Esophagus muscularis mucosa (tissue), 4 donors: ENCODE results near the gene HFM1. TPM values are rescaled to one million over a fixed set of nuclear protein-coding genes. Genes with fewer than 3 reads are reported as not detected.
A peak's percentile ranks its signal among the peaks of the same experiment; 100 is the strongest.
"Not testable (repeated sequence)": the region's sequence is repeated elsewhere in the genome, so short reads cannot be mapped to it uniquely, and the experiment has no call there.

Experiments used
- DNase-seq: peaks from one replicate; pipeline ENCODE4 v3.0.0-alpha.2; 2017; ENCODE audit errors: extremely low spot score
- H3K27ac ChIP-seq, 4 donors: fragments of 200-600 bp; sonication (generic); replicated peaks in 1 of 4; 1 replicate in 3 of 4; 2 replicates in 1 of 4; pipeline ENCODE4 v1.5.1; 2016 to 2019; ENCODE audit warnings: mild to moderate bottlenecking in 1 of 4
- H3K27me3 ChIP-seq, 4 donors: fragments of 200-600 bp; sonication (generic); one replicate each; pipeline versions ENCODE4 v1.5.1 to v1.6.0; 2016 to 2019
- H3K36me3 ChIP-seq, 4 donors: fragments of 200-600 bp; sonication (generic); one replicate each; pipeline ENCODE4 v1.5.1; 2016 to 2019
- H3K4me1 ChIP-seq, 4 donors: fragments of 200-600 bp; sonication (generic); one replicate each; pipeline ENCODE4 v1.5.1; 2016 to 2019
- H3K4me3 ChIP-seq, 4 donors: fragments of 200-600 bp; sonication (generic); 1 replicate in 2 of 4; 2 replicates in 2 of 4; pipeline ENCODE4 v1.5.1; 2016 to 2019; ENCODE audit warnings: mild to moderate bottlenecking in 4 of 4, moderate library complexity in 1 of 4
- H3K9me3 ChIP-seq, 4 donors: fragments of 200-600 bp; sonication (generic); 1 replicate in 3 of 4; 2 replicates in 1 of 4; pipeline ENCODE4 v1.5.1; 2016 to 2019
- EP300 ChIP-seq: sonication (generic); formaldehyde crosslinking; IDR thresholded peaks from one replicate; pipeline ENCODE4 v1.6.1; 2017; ENCODE audit warnings: antibody characterized with exemption
- POLR2A ChIP-seq: fragments of 450-650 bp; IDR thresholded peaks from one replicate; pipeline ENCODE4 v1.6.1; 2017; ENCODE audit warnings: antibody characterized with exemption, moderate library complexity, mild to moderate bottlenecking, low read depth
- POLR2AphosphoS5 ChIP-seq, 2 donors: sonication (generic); formaldehyde crosslinking; IDR thresholded peaks; one replicate each; pipeline ENCODE4 v1.6.1; 2017; ENCODE audit warnings: antibody characterized with exemption in 2 of 2
- WGBS: methylation state at CpG from one replicate; pipeline ENCODE4 v1.1.5; 2018; 5-methylcytosine and 5-hydroxymethylcytosine counted together
- intact Hi-C: fragments of 100-400 bp; cut with DNase I; formaldehyde crosslinking; loops from one replicate; pipeline ENCODE4 v1.15.1; 2023
- total RNA-seq, 4 donors: library from RNA; depleted of rRNA; stranded (reverse); fragments of >200 nt; gene quantifications; one replicate each; pipeline versions ENCODE4 v1.1.0 to v1.2.1, GENCODE V29; 2016
- TF ChIP-seq, protein P1 (sequence below), 3 experiments: fragments of 200-600 bp in 2 of 3; fragments of 450-650 bp in 1 of 3; sonication (generic) in 2 of 3; IDR thresholded peaks; one replicate each; pipeline ENCODE4 v1.5.1; 2017 to 2019; ENCODE audit warnings: antibody characterized with exemption in 3 of 3, mild to moderate bottlenecking in 2 of 3, moderate library complexity in 1 of 3

HFM1 gene
- total RNA-seq, 4 donors from 2014 or later = 0.42 to 2.2 (median 1.5) TPM

DNA sequence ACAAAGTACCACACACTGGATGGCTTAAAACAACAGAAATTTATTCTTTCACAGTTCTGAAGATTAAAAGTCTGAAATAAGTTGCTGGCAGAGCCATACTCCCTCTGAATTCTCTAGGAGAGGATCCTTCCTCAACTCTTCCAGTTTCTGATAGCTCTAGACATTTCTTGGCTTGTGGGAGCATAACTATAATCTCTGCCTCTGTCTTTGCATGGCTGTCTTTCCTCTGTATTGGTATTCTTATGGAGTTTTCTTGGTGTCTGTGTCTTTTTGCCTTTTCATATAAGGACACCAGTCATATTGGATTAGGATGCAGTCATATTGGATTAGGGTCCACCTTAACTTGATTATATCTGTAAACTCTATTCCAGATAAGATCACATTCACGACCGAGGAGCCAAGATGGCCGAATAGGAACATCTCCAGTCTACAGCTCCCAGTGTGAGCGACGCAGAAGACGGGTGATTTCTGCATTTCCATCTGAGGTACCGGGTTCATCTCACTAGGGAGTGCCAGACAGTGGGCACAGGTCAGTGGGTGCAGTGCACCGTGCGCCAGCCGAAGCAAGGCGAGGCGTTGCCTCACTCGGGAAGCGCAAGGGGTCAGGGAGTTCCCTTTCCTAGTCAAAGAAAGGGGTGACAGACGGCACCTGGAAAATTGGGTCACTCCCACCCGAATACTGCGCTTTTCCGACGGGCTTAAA lies 118.2 kb downstream of the HFM1 start:
- 95% methylated on average over 19 of the region's 19 CpGs for WGBS
- intact Hi-C loops = loop anchor here (10.0 kb wide), 1 partner anchor 638 kb away; no protein-coding TSS in a partner anchor

DNA sequence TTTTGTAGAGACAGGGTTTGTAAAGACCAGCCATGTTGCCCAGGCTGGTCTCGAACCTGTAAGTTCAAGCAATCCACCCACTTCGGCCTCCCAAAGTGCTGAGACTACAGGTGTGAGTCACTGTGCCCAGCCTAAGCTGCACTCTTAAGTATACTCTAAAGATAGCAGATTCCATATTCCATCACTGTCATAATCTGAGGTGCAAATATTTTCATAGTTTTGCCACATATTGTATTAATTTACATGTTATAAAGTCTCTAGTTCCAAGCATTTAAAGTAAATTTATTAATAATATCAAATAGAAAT lies 121.3 kb downstream of the HFM1 start:
- TF ChIP-seq EP300 = no peak
- TF ChIP-seq, protein P1, sequence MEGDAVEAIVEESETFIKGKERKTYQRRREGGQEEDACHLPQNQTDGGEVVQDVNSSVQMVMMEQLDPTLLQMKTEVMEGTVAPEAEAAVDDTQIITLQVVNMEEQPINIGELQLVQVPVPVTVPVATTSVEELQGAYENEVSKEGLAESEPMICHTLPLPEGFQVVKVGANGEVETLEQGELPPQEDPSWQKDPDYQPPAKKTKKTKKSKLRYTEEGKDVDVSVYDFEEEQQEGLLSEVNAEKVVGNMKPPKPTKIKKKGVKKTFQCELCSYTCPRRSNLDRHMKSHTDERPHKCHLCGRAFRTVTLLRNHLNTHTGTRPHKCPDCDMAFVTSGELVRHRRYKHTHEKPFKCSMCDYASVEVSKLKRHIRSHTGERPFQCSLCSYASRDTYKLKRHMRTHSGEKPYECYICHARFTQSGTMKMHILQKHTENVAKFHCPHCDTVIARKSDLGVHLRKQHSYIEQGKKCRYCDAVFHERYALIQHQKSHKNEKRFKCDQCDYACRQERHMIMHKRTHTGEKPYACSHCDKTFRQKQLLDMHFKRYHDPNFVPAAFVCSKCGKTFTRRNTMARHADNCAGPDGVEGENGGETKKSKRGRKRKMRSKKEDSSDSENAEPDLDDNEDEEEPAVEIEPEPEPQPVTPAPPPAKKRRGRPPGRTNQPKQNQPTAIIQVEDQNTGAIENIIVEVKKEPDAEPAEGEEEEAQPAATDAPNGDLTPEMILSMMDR (IDR thresholded peaks at IDR 0.05) = no peak
- no peak for TF ChIP-seq POLR2AphosphoS5 (IDR thresholded peaks at IDR 0.05)
- TF ChIP-seq POLR2A = no peak
- WGBS = 92% methylated on average over 2 of the region's 2 CpGs
- intact Hi-C loops = loop anchor here (2.0 to 10.0 kb wide), 3 partner anchors 117 to 641 kb away; partner anchors contain the start of gene CDC7
- H3K36me3 ChIP-seq = no peaks in the 10 kb centered on the region
- H3K4me1 ChIP-seq = peaks cover 0 to 9% (median 3%) of the 10 kb centered on the region in 4 donors
- no peak overlapping the region for H3K27ac ChIP-seq
- H3K27me3 ChIP-seq = no peaks in the 10 kb centered on the region
- H3K4me3 ChIP-seq = no peak overlapping the region
- H3K9me3 ChIP-seq = no peaks in the 10 kb centered on the region
- DNase-seq = no peak

More for the DNA sequence above, 118.2 kb downstream of the HFM1 start:
- not testable (repeated sequence) for H3K27me3 ChIP-seq, H3K36me3 ChIP-seq, DNase-seq, H3K27ac ChIP-seq, H3K4me1 ChIP-seq, H3K4me3 ChIP-seq, H3K9me3 ChIP-seq

DNA sequence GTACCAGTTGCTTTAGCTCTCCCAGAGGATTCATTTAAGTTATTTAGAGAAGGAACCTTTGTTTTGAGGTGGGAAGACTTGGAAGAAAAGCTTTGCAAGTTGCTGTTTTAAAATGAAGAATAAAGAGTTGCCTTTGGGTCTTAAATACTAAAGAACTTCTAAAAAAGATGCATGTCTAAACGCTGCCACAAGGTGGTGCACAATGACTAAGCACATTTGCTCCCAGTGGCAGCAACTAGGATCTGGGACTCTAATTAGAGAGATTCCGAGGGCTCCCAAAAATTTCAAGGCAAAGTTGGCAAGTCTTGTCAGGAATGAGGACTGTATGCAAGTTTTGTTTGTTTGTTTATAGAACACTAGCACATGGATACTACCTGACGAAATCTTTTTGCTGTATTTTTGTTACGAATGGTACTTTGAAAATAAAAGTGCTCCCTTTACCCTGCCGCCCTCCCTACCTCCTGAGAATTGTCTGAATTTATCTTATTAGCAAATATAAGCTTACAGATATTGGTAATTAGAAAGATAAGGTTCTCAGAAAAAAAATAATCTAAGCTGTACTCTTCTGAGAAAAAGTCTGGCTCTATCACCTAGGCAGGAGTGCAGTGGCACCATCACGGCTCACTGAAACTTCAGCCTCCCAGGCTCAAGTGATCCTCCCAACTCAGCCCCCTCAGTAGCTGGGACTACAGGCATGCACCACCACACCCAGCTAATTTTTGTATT lies 121.8 kb downstream of the HFM1 start:
- Histone ChIP-seq H3K27ac (no peak overlapping the region), H3K4me3 (peak overlapping the region; percentile 5 to 24 (median 14)), H3K36me3 (no peaks in the 10 kb centered on the region), H3K9me3 (no peaks in the 10 kb centered on the region), H3K27me3 (no peaks in the 10 kb centered on the region), H3K4me1 (peaks cover 0 to 9% (median 3%) of the 10 kb centered on the region in 4 donors)
- WGBS = 47% methylated on average over 6 of the region's 6 CpGs
- TF ChIP-seq EP300 = no peak
- TF ChIP-seq POLR2AphosphoS5 (IDR thresholded peaks at IDR 0.05) = no peak
- no peak for TF ChIP-seq POLR2A
- TF ChIP-seq, protein P1 (IDR thresholded peaks at IDR 0.05) = peak; percentile 80 to 83 (median 82)
- intact Hi-C loops = loop anchor here (2.0 to 10.0 kb wide), 3 partner anchors 118 to 642 kb away; partner anchors contain the start of gene CDC7
- DNase-seq = no peak

DNA sequence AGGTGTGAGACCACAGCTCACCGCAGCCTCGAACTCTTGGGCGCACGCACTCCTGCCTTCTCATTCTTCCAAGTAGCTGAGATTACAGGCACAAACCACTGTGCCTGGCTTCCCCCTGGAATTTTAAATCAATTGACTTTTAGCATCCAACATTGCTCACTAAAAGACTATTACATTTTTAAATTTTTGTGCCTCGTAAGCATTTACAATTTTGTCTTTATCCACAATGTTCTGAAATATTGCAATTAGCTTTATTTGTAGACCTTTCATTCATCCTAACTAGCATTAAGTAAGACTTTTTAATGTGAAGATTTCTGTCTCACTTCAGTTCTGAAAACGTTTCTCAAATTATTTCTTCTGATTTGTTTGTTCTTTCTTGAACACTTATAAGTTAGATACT lies 122.9 kb downstream of the HFM1 start:
- no peaks in the 10 kb centered on the region for H3K9me3 ChIP-seq
- peaks cover 0 to 9% (median 3%) of the 10 kb centered on the region in 4 donors for H3K4me1 ChIP-seq
- no peaks in the 10 kb centered on the region for H3K27me3 ChIP-seq
- 78% methylated on average over 6 of the region's 6 CpGs for WGBS
- no peaks in the 10 kb centered on the region for H3K36me3 ChIP-seq
- TF ChIP-seq, protein P1 (IDR thresholded peaks at IDR 0.05) = no peak
- no peak overlapping the region for H3K27ac ChIP-seq
- intact Hi-C loops = loop anchor here (2.0 to 10.0 kb wide), 3 partner anchors 119 to 643 kb away; partner anchors contain the start of gene CDC7
- DNase-seq = no peak
- no peak overlapping the region for H3K4me3 ChIP-seq

DNA sequence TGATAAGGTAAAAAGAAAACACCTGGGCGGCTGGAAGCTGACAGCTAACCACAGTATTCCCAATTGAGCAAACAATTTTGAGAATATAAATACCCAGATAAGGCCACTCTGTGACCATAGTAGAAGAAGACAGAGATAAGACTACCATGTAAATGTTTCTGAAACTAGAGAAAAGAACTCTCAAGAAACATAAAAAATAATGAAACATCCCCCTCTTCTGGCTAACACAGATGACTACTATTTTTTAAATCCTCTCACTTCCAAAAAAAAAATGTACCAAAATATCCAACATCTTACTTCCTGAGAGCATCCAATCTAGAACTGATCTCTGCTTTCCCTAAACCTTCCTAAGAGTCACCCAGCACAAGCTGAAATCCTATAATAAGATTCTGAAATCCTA lies 125.9 kb downstream of the HFM1 start:
- TF ChIP-seq, protein P1 (IDR thresholded peaks at IDR 0.05) = peak in 1 of 3 experiments; percentile 12
- TF ChIP-seq POLR2A (no peak), EP300 (no peak), POLR2AphosphoS5 (IDR thresholded peaks at IDR 0.05) (no peak)
- no peaks in the 10 kb centered on the region for H3K36me3 ChIP-seq
- intact Hi-C loops = no loop called here
- DNase-seq = no peak
- H3K4me1 ChIP-seq = peaks cover 0 to 9% (median 3%) of the 10 kb centered on the region in 4 donors
- no peaks in the 10 kb centered on the region for H3K27me3 ChIP-seq
- no peak overlapping the region for H3K27ac ChIP-seq
- WGBS = 89% methylated on average over 1 of the region's 1 CpG
- no peak overlapping the region for H3K4me3 ChIP-seq
- H3K9me3 ChIP-seq = no peaks in the 10 kb centered on the region
